Loucy (cell line): Measurements from ENCODE around the gene NPC1.

ENCODE experiments used
- H2AFZ ChIP-seq: fragments of 200-600 bp; sonication (generic); 2 replicates; pipeline ENCODE4 v1.6.0; 2016; ENCODE audit warnings: antibody characterized with exemption, mild to moderate bottlenecking, low read length, moderate library complexity
- H3F3A ChIP-seq: fragments of 200-600 bp; 2 replicates; pipeline ENCODE4 v1.6.0; 2016; ENCODE audit warnings: antibody characterized with exemption, low read depth, mild to moderate bottlenecking
- H3K27me3 ChIP-seq: fragments of 200-600 bp; sonication (generic); 2 replicates; pipeline ENCODE4 v1.6.1; 2014; ENCODE audit warnings: low read length, mild to moderate bottlenecking; ENCODE audit not compliant: insufficient read depth, poor library complexity, severe bottlenecking
- H3K36me3 ChIP-seq: fragments of 200-600 bp; sonication (generic); 2 replicates; pipeline ENCODE4 v1.6.1; 2016; ENCODE audit warnings: low read length; ENCODE audit not compliant: insufficient read depth
- H3K4me1 ChIP-seq: fragments of 200-600 bp; sonication (generic); 2 replicates; pipeline ENCODE4 v1.5.1; 2014; ENCODE audit warnings: low read length, mild to moderate bottlenecking; ENCODE audit not compliant: insufficient read depth, poor library complexity, severe bottlenecking
- H3K4me2 ChIP-seq: fragments of 200-600 bp; sonication (generic); 2 replicates; pipeline ENCODE4 v1.6.0; 2014; ENCODE audit warnings: antibody characterized with exemption, low read length, low read depth, mild to moderate bottlenecking; ENCODE audit not compliant: poor library complexity, severe bottlenecking
- H3K4me3 ChIP-seq: fragments of 200-600 bp; sonication (generic); 2 replicates; pipeline ENCODE4 v1.5.1; 2014; ENCODE audit warnings: low read length, mild to moderate bottlenecking, mixed read lengths; ENCODE audit not compliant: poor library complexity, severe bottlenecking
- H3K79me2 ChIP-seq: fragments of 200-600 bp; sonication (generic); 2 replicates; pipeline ENCODE4 v1.6.1; 2014; ENCODE audit warnings: low read length; ENCODE audit not compliant: insufficient read depth
- H3K9ac ChIP-seq: fragments of 200-600 bp; sonication (generic); 2 replicates; pipeline ENCODE4 v1.6.0; 2014; ENCODE audit warnings: mild to moderate bottlenecking, low read depth, low read length, moderate library complexity; ENCODE audit not compliant: poor library complexity, severe bottlenecking
- H3K9me2 ChIP-seq: fragments of 200-600 bp; sonication (generic); replicated peaks from 2 replicates; pipeline ENCODE4 v1.6.1; 2016; ENCODE audit warnings: low read depth, low read length, mixed read lengths
- H3K9me3 ChIP-seq: fragments of 200-600 bp; sonication (generic); 2 replicates; pipeline ENCODE4 v1.6.1; 2014; ENCODE audit warnings: mild to moderate bottlenecking, antibody characterized with exemption, low read length, low read depth; ENCODE audit not compliant: insufficient read depth
- H4K20me1 ChIP-seq: fragments of 200-600 bp; sonication (generic); 2 replicates; pipeline ENCODE4 v1.6.0; 2014; ENCODE audit warnings: antibody characterized with exemption, low read length, mild to moderate bottlenecking; ENCODE audit not compliant: insufficient read depth, poor library complexity, severe bottlenecking
- EZH2phosphoT487 ChIP-seq: fragments of 200-600 bp; IDR thresholded peaks from 2 replicates; pipeline ENCODE4 v1.6.1; 2018; ENCODE audit warnings: antibody characterized with exemption, mild to moderate bottlenecking, moderate library complexity, borderline replicate concordance
- TF ChIP-seq, protein P1 (sequence below): fragments of 200-600 bp; sonication (generic); conservative IDR thresholded peaks from 2 replicates; pipeline ENCODE4 v1.5.1; 2014; ENCODE audit warnings: mild to moderate bottlenecking, antibody characterized with exemption, low read length

NPC1 gene

DNA sequence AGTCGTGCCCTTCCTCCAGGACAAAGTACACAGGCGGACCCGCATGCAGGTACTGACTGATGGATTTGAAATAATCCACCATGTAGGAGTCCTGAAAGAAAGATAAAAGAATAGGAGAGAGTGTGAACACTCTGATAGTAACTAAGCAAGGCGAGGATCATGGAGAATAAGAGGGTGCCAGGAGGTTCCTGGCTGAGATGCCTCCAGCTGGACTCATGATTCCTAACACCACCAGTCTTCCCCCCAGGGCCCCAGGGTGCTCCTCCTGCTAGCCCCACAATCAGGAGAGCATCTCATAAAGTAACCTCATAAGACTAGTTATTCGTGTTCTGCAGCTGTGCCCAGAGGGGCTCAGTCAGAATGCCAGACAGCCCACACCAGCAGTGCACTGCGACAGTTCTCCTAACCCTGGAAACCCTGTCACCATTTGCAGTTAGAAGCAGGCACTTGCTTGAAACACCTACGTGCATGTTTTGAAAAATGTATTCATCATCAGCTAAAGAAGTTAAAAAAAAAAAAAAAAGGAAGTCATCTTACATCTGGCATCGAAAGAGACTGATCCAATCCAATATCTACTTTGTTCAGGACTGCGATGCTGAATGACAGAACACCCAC is 46.3 kb downstream of the NPC1 start:
- Histone ChIP-seq H3K4me3 (no peak overlapping the region), H3K4me1 (peaks cover 18% of the 10 kb centered on the region), H3K27me3 (no peaks in the 10 kb centered on the region), H3K9ac (no peak overlapping the region), H3K4me2 (no peak overlapping the region), H3F3A (no peaks in the 10 kb centered on the region; the same call in 1 of the 2 replicates), H3K36me3 (peaks cover 82% of the 10 kb centered on the region), H3K9me3 (no peaks in the 10 kb centered on the region), H2AFZ (no peak overlapping the region), H3K9me2 (no peaks in the 10 kb centered on the region), H3K79me2 (no peaks in the 10 kb centered on the region), H4K20me1 (no peaks in the 10 kb centered on the region)
- TF ChIP-seq EZH2phosphoT487 = no peak
- TF ChIP-seq, protein P1, sequence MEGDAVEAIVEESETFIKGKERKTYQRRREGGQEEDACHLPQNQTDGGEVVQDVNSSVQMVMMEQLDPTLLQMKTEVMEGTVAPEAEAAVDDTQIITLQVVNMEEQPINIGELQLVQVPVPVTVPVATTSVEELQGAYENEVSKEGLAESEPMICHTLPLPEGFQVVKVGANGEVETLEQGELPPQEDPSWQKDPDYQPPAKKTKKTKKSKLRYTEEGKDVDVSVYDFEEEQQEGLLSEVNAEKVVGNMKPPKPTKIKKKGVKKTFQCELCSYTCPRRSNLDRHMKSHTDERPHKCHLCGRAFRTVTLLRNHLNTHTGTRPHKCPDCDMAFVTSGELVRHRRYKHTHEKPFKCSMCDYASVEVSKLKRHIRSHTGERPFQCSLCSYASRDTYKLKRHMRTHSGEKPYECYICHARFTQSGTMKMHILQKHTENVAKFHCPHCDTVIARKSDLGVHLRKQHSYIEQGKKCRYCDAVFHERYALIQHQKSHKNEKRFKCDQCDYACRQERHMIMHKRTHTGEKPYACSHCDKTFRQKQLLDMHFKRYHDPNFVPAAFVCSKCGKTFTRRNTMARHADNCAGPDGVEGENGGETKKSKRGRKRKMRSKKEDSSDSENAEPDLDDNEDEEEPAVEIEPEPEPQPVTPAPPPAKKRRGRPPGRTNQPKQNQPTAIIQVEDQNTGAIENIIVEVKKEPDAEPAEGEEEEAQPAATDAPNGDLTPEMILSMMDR = no peak

GRCh38 chr18:23539296-23539695 is 47.0 kb downstream of the NPC1 start:
- H3K9me2 ChIP-seq = no peaks in the 10 kb centered on the region

DNA sequence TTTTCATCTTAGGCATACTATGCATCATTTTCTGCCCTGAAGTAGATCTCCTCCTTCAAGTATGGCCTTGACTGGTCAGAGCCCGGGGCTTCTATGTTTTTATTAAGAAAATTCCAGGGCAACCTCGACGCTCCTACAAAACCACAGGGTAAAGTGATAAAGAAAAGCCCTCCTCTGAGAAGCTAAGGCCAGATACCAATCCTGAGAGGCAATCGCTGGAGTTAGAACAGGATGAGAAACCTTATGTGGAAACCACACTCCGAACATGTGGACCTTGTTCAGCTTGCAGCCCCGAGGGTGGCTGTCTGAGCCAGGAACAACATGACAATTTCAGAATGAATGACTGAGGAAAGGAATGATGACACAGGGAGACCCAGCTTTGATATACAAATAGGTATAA is 47.4 kb downstream of the NPC1 start:
- Histone ChIP-seq H3K9me3 (no peaks in the 10 kb centered on the region), H3K27me3 (no peaks in the 10 kb centered on the region), H3K4me2 (no peak overlapping the region), H3K36me3 (peaks cover 82% of the 10 kb centered on the region), H3K4me3 (no peak overlapping the region), H4K20me1 (no peaks in the 10 kb centered on the region), H3F3A (no peaks in the 10 kb centered on the region; the same call in 1 of the 2 replicates), H3K9me2 (no peaks in the 10 kb centered on the region), H2AFZ (no peak overlapping the region), H3K9ac (no peak overlapping the region), H3K4me1 (peaks cover 18% of the 10 kb centered on the region), H3K79me2 (no peaks in the 10 kb centered on the region)
- TF ChIP-seq, protein P1 = no peak
- TF ChIP-seq EZH2phosphoT487 = no peak

More at GRCh38 chr18:23539296-23539695, 47.0 kb downstream of the NPC1 start:
- H3K4me1 ChIP-seq = peaks cover 18% of the 10 kb centered on the region
- TF ChIP-seq EZH2phosphoT487 = no peak
- H4K20me1 ChIP-seq = no peaks in the 10 kb centered on the region
- H3K4me2 ChIP-seq = no peak overlapping the region
- no peak overlapping the region for H2AFZ ChIP-seq
- H3K79me2 ChIP-seq = no peaks in the 10 kb centered on the region
- H3K4me3 ChIP-seq = no peak overlapping the region
- H3K27me3 ChIP-seq = no peaks in the 10 kb centered on the region
- H3K9ac ChIP-seq = no peak overlapping the region
- H3F3A ChIP-seq = no peaks in the 10 kb centered on the region; the same call in 1 of the 2 replicates
- peaks cover 82% of the 10 kb centered on the region for H3K36me3 ChIP-seq
- no peaks in the 10 kb centered on the region for H3K9me3 ChIP-seq

DNA sequence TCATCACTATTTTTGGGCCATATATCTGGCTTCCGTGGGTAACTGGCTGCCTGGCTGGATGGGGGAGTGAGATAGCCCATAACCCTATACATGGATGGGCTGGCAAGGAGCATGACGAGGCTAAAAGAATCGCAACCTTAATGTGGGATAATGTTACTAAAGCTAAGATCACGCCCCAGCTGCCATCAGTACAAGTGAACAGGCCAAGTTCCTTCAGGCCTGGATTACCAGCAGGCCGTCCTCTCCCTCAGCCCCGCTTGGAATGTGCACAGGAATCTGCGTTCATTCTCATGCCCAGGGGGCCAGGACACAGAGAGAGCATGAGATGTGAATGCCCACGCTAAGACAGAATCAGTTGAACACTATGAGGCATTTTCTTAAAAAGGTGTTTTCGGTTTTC is 48.3 kb downstream of the NPC1 start:
- Histone ChIP-seq H3K9me3 (no peaks in the 10 kb centered on the region), H3K9ac (no peak overlapping the region), H3K79me2 (no peaks in the 10 kb centered on the region), H3K4me1 (peaks cover 18% of the 10 kb centered on the region), H2AFZ (no peak overlapping the region), H4K20me1 (no peaks in the 10 kb centered on the region), H3K36me3 (peaks cover 83% of the 10 kb centered on the region), H3K9me2 (no peaks in the 10 kb centered on the region), H3K4me3 (no peak overlapping the region), H3F3A (no peaks in the 10 kb centered on the region; the same call in 1 of the 2 replicates), H3K27me3 (no peaks in the 10 kb centered on the region), H3K4me2 (no peak overlapping the region)
- TF ChIP-seq, protein P1 = no peak
- TF ChIP-seq EZH2phosphoT487 = no peak
